GM12878 (cell line): ENCODE measurements around the gene ERCC4.

Source experiments
- CEBPB ChIP-seq, 2 experiments: fragments of 150-350 bp in 1 of 2; IDR thresholded peaks; 2 replicates each; pipeline ENCODE4 v1.6.1; 2012 to 2014; ENCODE audit warnings: low read depth in 2 of 2, low read length in 2 of 2, borderline replicate concordance in 1 of 2, inconsistent platforms in 1 of 2
- ETV6 ChIP-seq, 2 experiments: fragments of 450-650 bp in 1 of 2; IDR thresholded peaks in 1 of 2; conservative IDR thresholded peaks in 1 of 2; 2 replicates each; pipeline ENCODE4 v1.6.1; 2014; ENCODE audit warnings: antibody characterized with exemption in 1 of 2, borderline replicate concordance in 1 of 2, low read depth in 1 of 2, mild to moderate bottlenecking in 1 of 2, moderate library complexity in 1 of 2
- GABPA ChIP-seq: IDR thresholded peaks from 2 replicates; pipeline ENCODE4 v1.6.1; 2014; ENCODE audit warnings: antibody characterized with exemption, low read depth, mild to moderate bottlenecking, inconsistent platforms
- POLR2AphosphoS5 ChIP-seq: IDR thresholded peaks from 2 replicates; pipeline ENCODE4 v1.6.1; 2011; ENCODE audit warnings: mild to moderate bottlenecking, low read length, inconsistent platforms
- SRF ChIP-seq, 2 experiments: IDR thresholded peaks; 2 replicates each; pipeline ENCODE4 v1.6.1; 2011; ENCODE audit warnings: low read depth in 2 of 2, low read length in 2 of 2, mild to moderate bottlenecking in 1 of 2, moderate library complexity in 1 of 2
- TAF1 ChIP-seq: IDR thresholded peaks from 2 replicates; pipeline ENCODE4 v1.6.1; 2011; ENCODE audit warnings: mild to moderate bottlenecking, low read depth, low read length, borderline replicate concordance
- TCF12 ChIP-seq: IDR thresholded peaks from 2 replicates; pipeline ENCODE4 v1.6.1; 2011; ENCODE audit warnings: low read depth, mild to moderate bottlenecking, low read length
- ZNF274 ChIP-seq: IDR thresholded peaks from one replicate; pipeline ENCODE4 v1.8.0; 2011; ENCODE audit not compliant: insufficient read length, insufficient read depth
- ZSCAN29 ChIP-seq: fragments of 450-650 bp; IDR thresholded peaks from 2 replicates; pipeline ENCODE4 v1.6.1; 2017; ENCODE audit warnings: mild to moderate bottlenecking, moderate library complexity
- TF ChIP-seq, protein P1 (sequence below), 3 experiments: IDR thresholded peaks in 2 of 3; conservative IDR thresholded peaks in 1 of 3; 2 replicates each; pipeline ENCODE4 v1.5.1; 2011; ENCODE audit warnings: low read depth in 3 of 3, low read length in 3 of 3, mild to moderate bottlenecking in 3 of 3, control low read depth in 2 of 3, moderate library complexity in 2 of 3, inconsistent platforms in 1 of 3, mixed read lengths in 1 of 3; ENCODE audit not compliant: control insufficient read depth in 2 of 3, insufficient read depth in 1 of 3; ENCODE audit errors: extremely low read depth in 1 of 3
- TF ChIP-seq, protein P2 (sequence below): IDR thresholded peaks from 2 replicates; pipeline ENCODE4 v1.6.1; 2012; ENCODE audit warnings: mild to moderate bottlenecking, low read depth, low read length
- TF ChIP-seq, protein P3 (sequence below): IDR thresholded peaks from 2 replicates; pipeline ENCODE4 v1.6.1; 2011; ENCODE audit warnings: low read depth, mild to moderate bottlenecking, low read length, moderate library complexity, borderline replicate concordance; ENCODE audit errors: extremely low read depth

DNA sequence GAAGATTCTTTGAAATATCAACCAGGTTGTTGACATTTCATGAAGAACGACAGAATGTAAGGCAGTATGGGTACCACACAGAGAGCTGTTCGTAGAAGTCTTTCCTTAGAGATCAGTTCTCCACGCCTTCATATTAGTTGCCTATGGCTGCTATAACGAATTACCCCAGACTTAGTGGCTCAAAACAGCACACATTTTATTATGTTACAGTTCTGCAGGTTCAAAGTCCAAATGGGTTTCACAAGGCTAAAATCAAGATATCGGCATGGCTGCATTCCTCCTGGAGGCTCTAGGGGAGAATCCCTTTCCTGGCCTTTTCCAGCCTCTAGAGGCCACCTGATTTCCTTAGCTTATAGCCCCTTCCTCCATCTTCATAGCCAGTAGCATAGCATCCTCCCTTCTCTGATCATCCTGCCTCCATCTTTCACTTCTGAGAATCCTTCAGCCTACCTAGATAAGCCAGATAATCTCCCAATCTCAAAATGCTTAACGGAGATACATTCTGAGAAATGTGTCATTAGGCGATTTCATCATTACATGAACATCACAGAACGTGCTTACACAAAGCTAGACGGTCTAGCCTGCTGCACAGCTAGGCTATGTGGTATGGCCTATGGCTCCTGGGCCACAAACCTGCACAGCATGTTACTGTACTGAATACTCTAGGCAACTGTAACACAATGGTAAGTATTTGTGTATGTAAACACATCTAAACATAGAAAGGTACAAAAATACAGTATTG, 26.0 kb downstream of the ERCC4 start:
- no peak for TF ChIP-seq SRF (IDR thresholded peaks at IDR 0.05; ENCODE audit: low read depth in 2 of 2, low read length in 2 of 2)
- TF ChIP-seq ZNF274: no peak
- no peak for TF ChIP-seq TAF1
- TF ChIP-seq, protein P1, sequence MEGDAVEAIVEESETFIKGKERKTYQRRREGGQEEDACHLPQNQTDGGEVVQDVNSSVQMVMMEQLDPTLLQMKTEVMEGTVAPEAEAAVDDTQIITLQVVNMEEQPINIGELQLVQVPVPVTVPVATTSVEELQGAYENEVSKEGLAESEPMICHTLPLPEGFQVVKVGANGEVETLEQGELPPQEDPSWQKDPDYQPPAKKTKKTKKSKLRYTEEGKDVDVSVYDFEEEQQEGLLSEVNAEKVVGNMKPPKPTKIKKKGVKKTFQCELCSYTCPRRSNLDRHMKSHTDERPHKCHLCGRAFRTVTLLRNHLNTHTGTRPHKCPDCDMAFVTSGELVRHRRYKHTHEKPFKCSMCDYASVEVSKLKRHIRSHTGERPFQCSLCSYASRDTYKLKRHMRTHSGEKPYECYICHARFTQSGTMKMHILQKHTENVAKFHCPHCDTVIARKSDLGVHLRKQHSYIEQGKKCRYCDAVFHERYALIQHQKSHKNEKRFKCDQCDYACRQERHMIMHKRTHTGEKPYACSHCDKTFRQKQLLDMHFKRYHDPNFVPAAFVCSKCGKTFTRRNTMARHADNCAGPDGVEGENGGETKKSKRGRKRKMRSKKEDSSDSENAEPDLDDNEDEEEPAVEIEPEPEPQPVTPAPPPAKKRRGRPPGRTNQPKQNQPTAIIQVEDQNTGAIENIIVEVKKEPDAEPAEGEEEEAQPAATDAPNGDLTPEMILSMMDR (IDR thresholded peaks at IDR 0.05 in 2 of 3, conservative IDR thresholded peaks at IDR 0.05 in 1 of 3; ENCODE audit: control insufficient read depth in 2 of 3, extremely low read depth in 1 of 3, insufficient read depth in 1 of 3, low read depth in 3 of 3, low read length in 3 of 3): no peak
- TF ChIP-seq, protein P2, sequence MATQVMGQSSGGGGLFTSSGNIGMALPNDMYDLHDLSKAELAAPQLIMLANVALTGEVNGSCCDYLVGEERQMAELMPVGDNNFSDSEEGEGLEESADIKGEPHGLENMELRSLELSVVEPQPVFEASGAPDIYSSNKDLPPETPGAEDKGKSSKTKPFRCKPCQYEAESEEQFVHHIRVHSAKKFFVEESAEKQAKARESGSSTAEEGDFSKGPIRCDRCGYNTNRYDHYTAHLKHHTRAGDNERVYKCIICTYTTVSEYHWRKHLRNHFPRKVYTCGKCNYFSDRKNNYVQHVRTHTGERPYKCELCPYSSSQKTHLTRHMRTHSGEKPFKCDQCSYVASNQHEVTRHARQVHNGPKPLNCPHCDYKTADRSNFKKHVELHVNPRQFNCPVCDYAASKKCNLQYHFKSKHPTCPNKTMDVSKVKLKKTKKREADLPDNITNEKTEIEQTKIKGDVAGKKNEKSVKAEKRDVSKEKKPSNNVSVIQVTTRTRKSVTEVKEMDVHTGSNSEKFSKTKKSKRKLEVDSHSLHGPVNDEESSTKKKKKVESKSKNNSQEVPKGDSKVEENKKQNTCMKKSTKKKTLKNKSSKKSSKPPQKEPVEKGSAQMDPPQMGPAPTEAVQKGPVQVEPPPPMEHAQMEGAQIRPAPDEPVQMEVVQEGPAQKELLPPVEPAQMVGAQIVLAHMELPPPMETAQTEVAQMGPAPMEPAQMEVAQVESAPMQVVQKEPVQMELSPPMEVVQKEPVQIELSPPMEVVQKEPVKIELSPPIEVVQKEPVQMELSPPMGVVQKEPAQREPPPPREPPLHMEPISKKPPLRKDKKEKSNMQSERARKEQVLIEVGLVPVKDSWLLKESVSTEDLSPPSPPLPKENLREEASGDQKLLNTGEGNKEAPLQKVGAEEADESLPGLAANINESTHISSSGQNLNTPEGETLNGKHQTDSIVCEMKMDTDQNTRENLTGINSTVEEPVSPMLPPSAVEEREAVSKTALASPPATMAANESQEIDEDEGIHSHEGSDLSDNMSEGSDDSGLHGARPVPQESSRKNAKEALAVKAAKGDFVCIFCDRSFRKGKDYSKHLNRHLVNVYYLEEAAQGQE: no peak
- TF ChIP-seq, protein P3, sequence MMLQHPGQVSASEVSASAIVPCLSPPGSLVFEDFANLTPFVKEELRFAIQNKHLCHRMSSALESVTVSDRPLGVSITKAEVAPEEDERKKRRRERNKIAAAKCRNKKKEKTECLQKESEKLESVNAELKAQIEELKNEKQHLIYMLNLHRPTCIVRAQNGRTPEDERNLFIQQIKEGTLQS: no peak
- TF ChIP-seq ZSCAN29: no peak
- no peak for TF ChIP-seq CEBPB (IDR thresholded peaks at IDR 0.05; ENCODE audit: borderline replicate concordance in 1 of 2, low read depth in 2 of 2, low read length in 2 of 2)
- no peak for TF ChIP-seq GABPA
- no peak for TF ChIP-seq TCF12
- no peak for TF ChIP-seq POLR2AphosphoS5
- no peak for TF ChIP-seq ETV6 (conservative IDR thresholded peaks at IDR 0.05 in 1 of 2, IDR thresholded peaks at IDR 0.05 in 1 of 2; ENCODE audit: borderline replicate concordance in 1 of 2, low read depth in 1 of 2)
